GM19372 (cell line): ENCODE results near the gene CCDC184.

Source experiments
- ATAC-seq: cut with Tn5 transposase; IDR thresholded peaks from one replicate; pipeline ENCODE4 v1.9.1; 2021; ENCODE audit warnings: mild to moderate bottlenecking, low read depth, moderate library complexity; ENCODE audit not compliant: unreplicated experiment

CCDC184 gene

DNA sequence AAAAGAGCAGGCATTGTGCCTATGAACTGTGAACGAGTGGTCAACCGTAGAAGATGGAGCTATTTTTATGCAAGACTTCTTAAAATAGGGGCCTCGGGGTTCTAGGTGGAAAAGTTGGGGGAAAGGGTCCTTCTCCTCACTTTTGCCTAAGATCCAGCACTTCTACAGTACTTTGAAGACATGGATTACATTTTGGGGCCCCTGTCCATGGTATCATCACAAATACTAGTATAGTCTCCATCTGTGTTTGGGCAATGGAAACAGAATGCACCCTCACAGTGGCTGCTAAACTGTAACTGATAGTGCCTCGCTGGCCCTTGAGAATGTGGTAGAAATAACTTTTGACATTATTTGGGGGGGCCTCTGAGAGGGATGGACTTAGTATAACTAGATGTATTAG is 5.5 kb upstream of the CCDC184 start:
- ATAC-seq = no peak

DNA sequence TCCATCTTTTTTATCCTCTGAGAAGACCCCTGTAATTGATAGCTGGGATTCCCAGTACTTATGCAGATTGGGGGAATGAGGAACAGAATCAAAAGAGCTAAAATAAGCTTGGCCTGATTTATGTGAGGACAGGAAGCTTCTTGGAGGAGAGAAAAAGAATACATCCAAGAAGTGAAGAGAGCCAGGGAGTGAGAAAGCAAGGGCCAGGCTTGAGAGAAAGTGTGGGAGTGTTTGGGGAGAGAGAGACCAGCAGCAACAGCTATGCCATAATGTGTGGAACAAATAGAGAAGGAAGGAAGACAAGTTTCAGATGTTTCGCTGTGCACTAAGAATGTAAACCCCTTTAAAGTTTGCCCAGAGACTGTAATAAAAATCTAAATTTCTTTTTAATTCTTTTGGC is 4.0 kb upstream of the CCDC184 start:
- no peak for ATAC-seq

DNA sequence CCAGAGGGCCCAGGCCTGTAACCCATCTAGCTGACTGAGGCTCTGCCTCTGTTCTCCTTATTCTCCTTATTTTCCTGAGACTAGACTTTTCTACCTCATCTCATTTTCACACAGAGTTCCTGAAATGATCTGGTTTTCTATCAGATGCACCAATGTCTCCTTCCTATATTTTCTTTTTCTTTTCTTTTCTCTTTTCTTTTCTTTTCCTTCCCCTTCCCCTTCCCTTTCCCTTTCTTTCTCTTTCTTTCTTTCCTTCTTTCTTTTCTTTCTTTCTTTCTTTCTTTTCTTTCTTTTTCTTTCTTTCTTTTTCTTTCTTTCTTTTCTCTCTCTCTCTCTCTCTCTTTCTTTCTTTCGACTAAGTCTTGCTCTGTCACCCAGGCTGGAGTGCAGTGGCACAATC is 3.0 kb upstream of the CCDC184 start:
- ATAC-seq = no peak

DNA sequence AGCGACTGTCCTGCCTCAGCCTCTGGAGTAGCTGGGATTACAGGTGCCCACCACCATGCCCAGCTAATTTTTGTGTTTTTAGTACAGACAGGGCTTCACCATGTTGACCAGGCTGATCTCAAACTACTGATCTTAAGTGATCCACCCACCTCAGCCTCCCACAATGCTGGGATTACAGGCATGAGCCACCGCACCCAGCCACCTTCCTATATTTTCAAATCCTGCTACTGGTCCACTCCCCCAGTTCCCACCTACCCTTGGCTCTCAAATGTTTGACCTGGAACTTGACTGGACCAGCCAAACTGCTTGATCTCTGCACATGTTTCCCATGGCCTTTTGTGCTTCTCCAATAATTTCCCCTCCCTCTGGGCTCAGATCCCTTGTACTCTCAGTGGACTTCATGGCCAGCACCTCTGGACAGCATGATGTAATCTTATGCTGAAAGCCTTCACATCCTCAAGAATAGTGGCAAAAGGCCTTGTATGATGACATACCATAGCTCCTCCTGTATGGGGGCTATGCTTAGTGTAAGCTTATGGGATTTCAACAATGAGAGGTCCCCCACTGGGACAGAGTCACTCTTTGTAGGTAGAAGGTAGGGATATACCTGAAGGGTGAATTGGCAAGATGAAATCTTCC is 2.5 kb upstream of the CCDC184 start:
- no peak for ATAC-seq

DNA sequence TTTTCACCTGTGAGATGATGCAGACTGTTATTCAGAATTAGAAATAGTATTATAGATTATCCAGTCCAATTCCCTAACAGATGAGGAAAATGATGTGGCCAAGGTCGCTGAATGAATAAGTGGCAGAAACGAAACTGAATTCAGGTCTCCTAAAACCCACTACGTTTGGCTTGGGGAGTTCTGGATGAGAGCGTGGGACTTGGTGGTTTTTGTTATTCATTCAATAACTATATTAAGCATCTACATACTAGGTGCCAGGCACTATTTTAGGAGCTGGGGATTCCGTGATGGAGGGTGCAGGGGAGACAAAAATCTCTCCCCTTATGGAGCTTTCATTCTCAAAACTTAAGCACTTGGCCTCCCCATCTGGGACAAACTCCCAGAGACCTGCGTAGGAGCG is 813 bp upstream of the CCDC184 start:
- ATAC-seq = no peak

- ATAC-seq = peak; percentile 10
Measured at GRCh38 chr12:48183876-48184548, 568 bp downstream of the CCDC184 start.

DNA sequence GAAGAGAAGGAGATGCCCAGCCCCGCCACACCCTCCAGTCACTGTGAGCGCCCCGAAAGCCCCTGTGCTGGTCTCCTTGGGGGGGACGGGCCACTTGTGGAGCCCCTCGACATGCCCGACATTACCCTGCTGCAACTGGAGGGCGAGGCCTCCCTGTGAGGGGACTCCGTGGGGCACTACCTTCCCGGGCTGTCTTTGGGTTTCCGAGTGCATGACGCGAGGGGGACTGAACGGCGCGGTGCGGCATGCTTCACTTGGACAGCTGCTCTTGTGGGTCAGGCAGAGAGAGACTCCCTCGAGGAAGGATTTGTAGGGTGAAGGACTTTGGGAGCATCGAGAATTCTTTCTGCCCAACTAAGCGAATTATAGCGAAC is 1.1 kb downstream of the CCDC184 start:
- no peak for ATAC-seq

- ATAC-seq = no peak
Measured at GRCh38 chr12:48185181-48185919, 1.9 kb downstream of the CCDC184 start.

DNA sequence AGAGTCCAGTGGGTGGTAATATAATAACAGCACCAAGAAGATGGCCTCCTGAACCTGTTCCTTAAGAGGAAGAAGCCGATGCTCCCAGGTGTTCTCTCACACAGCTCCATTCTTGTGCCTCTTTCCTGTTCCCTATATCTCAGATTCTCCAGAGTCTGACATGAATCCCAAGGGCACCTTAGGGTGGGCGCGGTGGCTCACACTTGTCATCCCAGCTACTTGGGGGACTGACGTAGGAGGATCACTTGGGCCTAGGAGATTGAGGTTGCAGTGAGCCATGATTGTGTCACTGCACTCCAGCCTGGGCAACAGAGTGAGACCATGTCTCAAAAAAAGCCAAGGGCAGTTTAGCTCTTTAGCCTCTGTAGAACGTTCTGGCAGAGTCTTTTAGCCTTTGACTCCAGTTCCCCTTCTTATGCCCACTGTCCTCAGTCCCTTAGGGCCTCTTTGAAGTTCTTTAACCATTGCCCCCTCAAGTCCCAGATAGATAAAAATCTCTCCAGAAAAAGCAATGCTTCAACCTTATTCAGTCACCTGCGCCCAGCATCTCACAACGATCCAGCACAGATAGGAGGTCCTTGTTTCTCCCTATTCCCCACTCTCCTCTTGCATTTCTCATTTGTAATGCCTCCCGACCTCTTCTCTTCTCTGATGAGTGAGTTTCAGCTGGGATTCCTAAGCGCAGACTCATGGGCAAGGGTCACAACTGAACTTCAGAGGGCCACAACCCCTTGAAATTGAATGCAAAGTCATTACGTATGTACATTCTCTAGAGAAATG is 4.7 kb downstream of the CCDC184 start:
- ATAC-seq = no peak

DNA sequence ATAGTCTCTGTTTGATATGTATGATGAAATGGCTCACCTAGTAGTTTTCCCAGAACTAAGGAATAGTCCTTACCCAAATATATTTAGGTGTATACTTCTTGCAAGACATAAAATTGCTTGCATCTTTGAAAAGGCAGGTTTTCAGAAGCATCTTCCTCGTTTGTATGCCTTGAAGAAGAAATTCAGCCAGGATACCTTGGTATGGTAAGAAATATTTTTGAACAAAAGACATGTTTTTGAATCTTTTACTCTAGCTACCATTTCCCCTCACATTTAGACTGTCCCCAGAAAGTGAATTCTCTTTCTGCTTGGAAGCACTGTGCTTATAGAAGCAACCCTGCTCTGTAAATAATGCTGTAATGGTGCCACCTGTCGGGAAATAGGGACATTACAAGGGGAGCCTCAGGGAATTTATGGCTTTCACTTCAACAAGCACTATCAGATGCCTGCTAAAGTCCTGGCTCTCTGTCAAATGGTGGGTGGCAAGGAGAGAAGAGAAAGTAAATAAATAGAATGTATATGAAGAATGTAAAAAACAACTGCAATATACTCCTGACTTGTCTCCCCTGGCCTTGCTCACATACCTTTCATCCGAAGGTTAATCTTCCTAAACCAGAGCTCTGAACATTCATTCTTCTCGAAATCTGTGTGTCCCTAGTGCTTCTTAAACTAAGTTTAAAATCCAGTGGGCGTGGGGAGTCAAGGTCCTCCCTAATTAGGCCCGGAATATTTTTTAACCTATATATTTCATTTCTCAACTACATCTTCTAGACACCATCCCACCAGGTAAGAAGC is 6.1 kb downstream of the CCDC184 start:
- no peak for ATAC-seq

DNA sequence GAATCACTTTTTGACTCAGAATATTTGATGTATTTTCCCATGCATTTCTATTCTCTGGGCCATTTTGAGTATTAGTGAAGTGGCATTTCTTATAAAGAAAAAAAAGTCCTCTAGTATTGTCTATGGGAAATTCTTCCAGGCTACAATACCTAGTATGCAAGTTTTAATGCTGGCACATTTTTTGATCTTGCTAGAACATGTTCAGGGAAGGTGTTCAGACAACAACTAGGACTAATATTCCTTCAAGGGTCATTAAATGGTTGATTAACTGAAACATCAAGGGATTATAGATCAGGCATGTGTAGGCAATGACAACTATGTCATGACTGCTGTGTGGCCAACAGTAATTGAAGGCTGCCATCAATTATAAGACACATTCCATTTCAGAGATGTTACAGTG is 7.7 kb downstream of the CCDC184 start:
- ATAC-seq = no peak

GRCh38 chr12:48192861-48193260 is 9.4 kb downstream of the CCDC184 start:
- ATAC-seq = no peak

GRCh38 chr12:48193623-48194022 is 10.2 kb downstream of the CCDC184 start:
- ATAC-seq = no peak

DNA sequence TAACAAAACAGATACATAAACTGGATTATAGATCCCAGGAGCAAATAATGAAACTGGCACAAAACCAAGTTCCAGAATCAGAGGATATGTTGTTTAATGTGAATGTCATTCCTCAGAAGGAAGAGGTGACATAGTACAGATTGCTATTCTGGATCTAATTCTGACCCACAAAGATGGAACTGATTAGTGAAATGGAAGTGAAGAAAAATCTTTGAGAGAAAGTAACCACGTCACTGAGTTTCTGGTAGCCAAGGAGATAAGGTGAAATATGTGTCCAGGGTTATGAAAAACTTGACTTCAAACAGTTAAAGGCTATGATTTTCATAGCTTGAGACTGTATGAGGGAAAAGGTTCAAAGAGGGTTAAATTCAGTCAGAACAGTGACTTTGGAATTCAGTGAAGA is 11.4 kb downstream of the CCDC184 start:
- no peak for ATAC-seq

DNA sequence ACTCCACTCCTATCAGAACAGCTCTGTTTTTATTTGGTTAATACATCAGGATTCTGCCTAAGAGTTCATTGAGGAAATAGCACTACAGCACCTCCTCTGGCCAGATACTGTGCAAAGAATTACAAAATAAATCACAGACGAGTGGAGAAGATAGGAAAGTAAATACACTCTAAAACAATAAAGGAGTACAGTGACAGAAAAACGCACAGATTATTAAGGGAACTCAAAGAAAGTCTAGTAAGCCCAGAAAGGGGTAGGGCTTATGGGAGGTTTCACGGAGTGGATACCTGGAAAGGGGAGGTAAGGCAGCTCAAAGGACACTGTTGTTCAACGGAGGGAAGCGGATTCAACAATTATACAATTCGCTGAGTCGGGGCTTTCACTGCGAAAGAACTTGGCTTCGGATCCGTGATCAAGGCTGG is 14.1 kb downstream of the CCDC184 start:
- ATAC-seq = peak; percentile 29

DNA sequence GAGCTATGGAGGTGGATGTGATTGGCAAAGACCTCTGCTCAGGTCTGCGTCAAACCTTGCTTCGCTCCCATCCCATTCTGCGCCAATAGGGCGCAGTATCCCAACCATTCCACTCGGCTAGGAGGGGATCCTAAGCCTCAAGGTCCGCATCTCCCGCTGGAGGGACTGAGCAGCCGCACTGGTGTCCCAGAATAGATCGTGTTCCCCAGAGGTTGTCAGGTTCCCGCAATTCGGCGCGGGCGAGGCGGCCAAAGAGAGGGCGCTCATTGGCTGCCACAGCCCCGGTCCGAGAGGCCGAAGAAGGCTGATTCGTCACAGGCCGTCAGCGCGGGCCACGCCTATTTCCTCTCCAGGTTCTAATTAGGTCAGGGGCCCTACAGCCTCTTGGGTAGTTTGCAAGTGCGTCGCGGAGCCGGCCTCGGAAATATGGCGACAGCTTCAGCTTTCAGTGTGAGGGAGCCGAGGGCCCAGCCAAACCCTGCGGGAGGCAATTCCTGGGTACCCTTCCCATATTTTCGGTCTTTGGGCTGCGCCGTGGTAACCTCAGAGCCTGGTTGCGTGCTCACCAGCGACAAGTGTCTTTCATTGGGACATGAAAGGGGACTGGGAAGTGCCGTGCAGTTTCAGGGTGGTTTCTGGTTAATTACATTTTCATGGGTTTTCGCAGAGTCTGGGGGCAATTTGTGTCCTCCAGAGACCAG is 14.7 kb downstream of the CCDC184 start:
- peak; percentile 99 for ATAC-seq

GRCh38 chr12:48198672-48198971 is 15.2 kb downstream of the CCDC184 start:
- no peak for ATAC-seq

DNA sequence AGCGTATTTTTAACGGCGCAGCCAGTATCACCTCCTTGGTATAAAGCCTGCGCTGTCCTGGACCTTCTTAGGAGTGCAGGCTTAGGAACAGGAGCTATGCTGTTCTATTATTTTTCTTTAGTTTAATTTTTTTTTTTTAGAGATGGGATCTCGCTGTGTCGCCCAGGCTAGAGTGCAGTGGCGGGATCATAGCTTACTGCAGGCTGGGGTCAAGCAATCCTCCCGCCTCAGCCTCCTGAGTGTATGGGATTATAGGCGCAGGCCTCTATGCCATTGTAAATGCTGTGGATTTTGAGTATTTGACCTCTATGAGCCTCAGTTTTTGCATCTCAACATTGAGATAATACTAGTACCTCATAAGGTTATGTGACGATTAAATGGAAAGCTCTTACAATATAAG is 15.5 kb downstream of the CCDC184 start:
- ATAC-seq = no peak

DNA sequence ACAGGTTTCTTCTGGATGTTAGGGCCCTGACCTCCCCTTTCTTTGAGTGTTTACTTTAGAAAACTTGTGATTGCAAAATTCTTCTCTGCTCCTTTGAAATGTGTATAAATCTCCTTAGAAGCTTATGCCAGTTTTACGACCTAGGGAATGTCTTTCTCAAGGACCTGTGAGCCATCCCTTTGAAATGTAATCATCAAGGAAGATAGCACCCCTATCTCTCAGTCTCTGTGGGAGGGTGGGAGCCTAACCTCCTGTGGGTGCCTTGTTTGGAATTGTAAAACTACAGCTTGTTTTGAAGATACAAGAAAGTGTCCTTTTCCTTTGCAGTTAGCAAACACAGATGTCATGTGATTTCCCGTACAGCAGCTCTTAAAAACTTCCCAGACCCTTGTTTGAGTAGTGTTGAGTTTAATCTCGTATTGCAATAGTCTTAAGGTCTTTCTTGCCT is 16.4 kb downstream of the CCDC184 start:
- no peak for ATAC-seq

- no peak for ATAC-seq
Measured at GRCh38 chr12:48201091-48201490, 17.6 kb downstream of the CCDC184 start.
